Activated CD4-positive, alpha-beta T cell treated with anti-CD3 and anti-CD28 coated beads, Interleukin-2, amount 50 U/mL, for 4 hours (primary cell): Measurements from ENCODE around the gene C10orf120.
A peak's percentile ranks its signal among the peaks of the same experiment; 100 is the strongest.

Source experiments
- DNase-seq, 2 experiments: peaks; one replicate each; pipeline ENCODE4 v3.0.0-alpha.2; 2020

The C10orf120 gene

GRCh38 chr10:122699796-122700455, at the start of gene C10orf120:
TSS of gene C10orf120 (minus strand) at chr10:122699846. CDS start at chr10:122699790, 56 bp downstream.
- DNase-seq, result no peak

GRCh38 chr10:122748496-122748895, 48.9 kb upstream of the C10orf120 start:
- no peak for DNase-seq

DNA sequence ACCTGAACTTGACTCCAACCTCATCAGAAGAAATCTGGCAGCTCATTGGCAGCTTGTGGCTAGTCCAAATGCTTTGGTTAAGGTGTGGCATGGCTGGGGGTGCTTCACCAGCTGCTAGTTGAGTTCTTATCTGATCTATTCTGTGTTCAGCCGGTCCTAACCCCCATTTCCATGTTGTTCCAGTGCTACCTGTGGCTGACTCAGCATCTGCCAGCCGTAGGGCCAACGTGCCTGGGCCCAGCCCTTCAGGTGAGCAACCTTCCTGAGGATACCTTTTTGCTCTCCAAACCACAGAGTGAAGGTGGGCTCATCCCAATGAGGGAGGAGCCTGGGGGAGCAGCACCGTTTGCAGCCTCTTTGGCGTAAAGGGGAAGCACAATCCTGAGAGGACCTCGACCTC, 46.8 kb upstream of the C10orf120 start:
- no peak for DNase-seq

DNA sequence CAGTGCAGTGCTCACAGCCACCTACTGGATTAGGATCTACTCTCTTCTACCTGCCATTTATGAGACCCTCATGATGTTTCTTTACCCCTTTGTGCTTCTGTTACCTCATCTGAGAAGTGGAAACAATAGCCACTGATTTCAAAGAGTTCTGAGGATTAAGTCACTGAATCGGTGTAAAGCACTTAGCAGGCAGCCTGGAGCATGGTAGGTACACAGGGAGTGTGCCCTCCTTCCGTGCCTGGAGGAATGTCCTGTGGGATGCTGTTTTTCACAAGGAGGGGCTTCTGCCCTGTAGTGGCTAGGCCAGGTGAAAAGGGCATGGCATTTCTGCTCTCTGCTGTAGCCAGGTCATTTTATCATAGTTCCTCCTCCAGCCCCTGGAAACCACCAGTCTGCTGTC, 44.6 kb upstream of the C10orf120 start:
- no peak for DNase-seq

- DNase-seq, result no peak
Observed at GRCh38 chr10:122740640-122741039, 41.0 kb upstream of the C10orf120 start.

GRCh38 chr10:122738031-122738430, 38.4 kb upstream of the C10orf120 start:
- DNase-seq, result no peak

- DNase-seq, result no peak
Observed at GRCh38 chr10:122733931-122734665, 34.5 kb upstream of the C10orf120 start.

DNA sequence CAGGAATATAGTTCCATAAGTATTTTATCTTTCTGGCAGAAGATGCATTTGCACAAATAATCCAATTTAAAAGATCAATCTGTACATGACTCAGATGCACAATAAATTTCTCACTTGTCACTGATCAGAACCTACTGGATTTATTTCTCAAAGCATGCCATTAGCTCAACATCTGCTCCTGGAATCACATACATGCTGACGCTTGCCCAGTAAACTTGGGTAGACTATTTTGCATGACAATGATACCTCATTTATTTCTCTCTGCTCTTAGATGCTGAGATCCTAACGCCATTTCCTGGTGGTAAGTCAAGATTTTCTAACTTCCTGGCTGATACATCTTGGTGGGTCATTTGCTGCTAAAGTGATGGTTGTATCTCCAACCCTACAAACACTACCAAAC, 33.8 kb upstream of the C10orf120 start:
- DNase-seq, result no peak

GRCh38 chr10:122730238-122730637, 30.6 kb upstream of the C10orf120 start:
- DNase-seq, result no peak

- DNase-seq, result no peak
Observed at GRCh38 chr10:122729126-122729525, 29.5 kb upstream of the C10orf120 start.

DNA sequence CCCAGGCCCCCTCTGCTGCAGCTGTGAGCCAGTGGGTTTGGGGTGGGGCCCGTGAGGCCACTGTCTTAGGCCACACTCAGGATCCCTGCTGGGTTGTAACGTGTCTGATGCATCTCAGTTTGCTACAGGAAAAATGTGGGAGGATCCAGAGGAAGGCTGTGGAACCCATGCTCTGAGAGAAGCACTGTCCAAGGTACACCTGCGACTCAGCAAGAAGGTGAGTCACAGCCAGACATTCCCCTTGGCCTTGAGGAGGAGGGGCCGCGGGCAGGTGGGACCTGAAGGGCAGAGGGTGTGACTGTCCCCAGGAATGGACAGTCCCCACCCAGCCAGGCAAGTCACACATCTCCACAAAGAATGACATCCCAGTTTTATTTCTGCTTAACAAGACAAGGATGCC, 27.8 kb upstream of the C10orf120 start:
- DNase-seq, result no peak

- no peak for DNase-seq
Observed at GRCh38 chr10:122725768-122726167, 26.1 kb upstream of the C10orf120 start.

DNA sequence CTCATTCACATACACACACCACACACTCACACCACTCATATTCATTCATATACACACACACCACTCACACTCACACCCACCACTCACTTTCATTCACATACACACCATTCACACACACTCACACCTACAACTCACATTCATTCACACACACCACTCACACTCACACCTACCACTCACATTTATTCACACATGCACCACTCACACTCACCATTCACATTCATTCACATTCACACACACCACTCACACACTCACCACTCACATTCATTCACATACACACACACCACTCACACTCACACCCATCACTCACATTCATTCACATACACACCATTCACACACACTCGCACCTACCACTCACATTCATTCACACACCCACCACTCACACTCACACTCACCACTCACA, 25.4 kb upstream of the C10orf120 start:
- DNase-seq, result no peak

GRCh38 chr10:122721111-122721510, 21.5 kb upstream of the C10orf120 start:
- no peak for DNase-seq

DNA sequence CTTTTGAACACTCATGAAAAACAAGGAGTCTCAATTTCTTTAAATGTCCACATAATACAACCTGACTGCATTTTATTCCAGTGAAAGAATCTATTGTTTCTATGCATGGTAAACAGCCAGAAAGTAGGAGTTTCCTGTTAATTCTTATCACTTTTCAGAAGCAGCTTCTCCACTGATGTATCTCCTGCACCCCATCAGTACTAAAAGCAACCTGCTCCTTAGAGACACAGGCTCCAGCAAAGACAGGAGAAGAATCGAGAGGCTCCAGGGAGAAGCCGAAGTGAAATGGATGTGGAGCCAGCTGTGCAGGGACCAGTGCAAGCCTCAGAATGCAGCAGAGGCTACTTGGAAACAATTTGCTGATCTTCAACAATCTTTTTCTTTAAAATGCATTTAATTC, 16.4 kb upstream of the C10orf120 start:
- no peak for DNase-seq

- DNase-seq, result no peak
Observed at GRCh38 chr10:122715576-122715975, 15.9 kb upstream of the C10orf120 start.

- no peak for DNase-seq
Observed at GRCh38 chr10:122713091-122713885, 13.6 kb upstream of the C10orf120 start.

DNA sequence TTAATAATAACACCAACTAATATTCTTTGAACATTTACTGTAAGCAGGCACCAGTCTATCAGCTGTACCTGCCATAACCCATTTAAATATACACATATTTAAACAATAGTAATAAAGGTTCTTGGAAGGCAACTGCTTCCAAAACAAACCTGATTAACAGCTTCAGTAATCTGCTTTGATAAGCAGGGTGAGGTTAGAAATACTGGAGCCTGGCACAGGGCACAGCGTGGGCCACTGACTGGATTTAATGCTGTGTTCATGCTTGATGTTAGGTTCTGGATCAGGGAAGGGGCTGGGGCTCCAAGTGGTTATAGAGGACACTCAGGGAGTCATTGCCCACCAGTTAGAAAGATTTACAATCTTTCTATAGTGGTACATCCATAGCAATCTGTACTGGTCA, 10.9 kb upstream of the C10orf120 start:
- DNase-seq, result no peak

DNA sequence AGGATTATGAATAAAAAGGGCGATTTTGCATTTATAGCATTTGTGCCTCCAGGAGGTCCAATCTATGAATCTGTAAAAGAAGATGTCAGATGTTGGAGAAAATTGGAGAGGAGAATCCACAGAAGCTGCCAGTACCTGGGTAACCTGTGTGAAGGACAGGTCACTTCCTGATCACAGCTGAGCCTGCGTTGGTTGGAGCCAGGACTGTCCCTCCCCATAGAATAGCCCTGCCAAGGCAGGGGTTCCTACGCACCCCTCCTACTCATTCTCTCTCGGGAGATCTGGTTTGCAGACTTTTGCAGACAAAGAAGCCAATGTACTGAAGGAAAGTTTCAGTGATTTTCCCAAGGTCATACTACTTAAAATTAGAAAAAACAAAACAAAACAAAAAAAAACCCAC, 10.3 kb upstream of the C10orf120 start:
- no peak for DNase-seq

DNA sequence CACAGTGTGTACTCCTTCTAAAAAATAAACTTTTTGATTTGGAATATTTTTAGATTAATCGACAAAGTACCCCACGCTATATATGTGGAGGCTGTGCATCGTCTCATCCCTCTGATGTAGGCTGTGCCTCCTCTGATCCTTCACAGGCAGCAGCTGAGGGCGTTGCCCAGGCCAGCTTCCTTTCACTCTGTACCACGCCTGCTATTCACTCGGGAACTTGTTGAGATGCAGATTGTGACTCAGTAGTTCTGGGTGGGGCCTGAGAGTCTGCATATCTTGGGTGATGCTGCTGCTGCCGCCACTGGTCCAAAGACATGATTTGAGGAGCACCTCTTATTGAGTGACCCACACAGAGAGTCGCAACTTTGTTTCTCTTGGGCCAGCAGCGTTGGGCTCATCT, 7.9 kb upstream of the C10orf120 start:
- DNase-seq, result no peak

GRCh38 chr10:122706947-122707346, 7.3 kb upstream of the C10orf120 start:
- no peak for DNase-seq

- DNase-seq, result no peak
Observed at GRCh38 chr10:122706467-122706866, 6.8 kb upstream of the C10orf120 start.

GRCh38 chr10:122703483-122704448, 4.1 kb upstream of the C10orf120 start:
- DNase-seq, result peak; percentile 26 to 34
